ENCODE results near the gene GFRA4. TPM values are rescaled to one million over a fixed set of nuclear protein-coding genes. Genes with fewer than 3 reads are reported as not detected.

The GFRA4 gene
- total RNA-seq, 2 donors from 2014 or later = not detected

GRCh38 chr20:3646651-3647050 is 16.5 kb downstream of the GFRA4 start:
- H3K27me3 ChIP-seq = no peaks in the 10 kb centered on the region
- no peaks in the 10 kb centered on the region for H3K4me1 ChIP-seq
- H3K9me3 ChIP-seq = no peaks in the 10 kb centered on the region
- no peak overlapping the region for H3K4me3 ChIP-seq
- no peak for DNase-seq
- no peaks in the 10 kb centered on the region for H3K36me3 ChIP-seq
- no peak for TF ChIP-seq CTCF (IDR thresholded peaks at IDR 0.05)
- no peak overlapping the region for H3K27ac ChIP-seq
- intact Hi-C loops (cut with DNase I) = no loop called here
- no peak overlapping the region for H3K9ac ChIP-seq (ENCODE audit: low read depth in 2 of 2, low read length in 2 of 2)

DNA sequence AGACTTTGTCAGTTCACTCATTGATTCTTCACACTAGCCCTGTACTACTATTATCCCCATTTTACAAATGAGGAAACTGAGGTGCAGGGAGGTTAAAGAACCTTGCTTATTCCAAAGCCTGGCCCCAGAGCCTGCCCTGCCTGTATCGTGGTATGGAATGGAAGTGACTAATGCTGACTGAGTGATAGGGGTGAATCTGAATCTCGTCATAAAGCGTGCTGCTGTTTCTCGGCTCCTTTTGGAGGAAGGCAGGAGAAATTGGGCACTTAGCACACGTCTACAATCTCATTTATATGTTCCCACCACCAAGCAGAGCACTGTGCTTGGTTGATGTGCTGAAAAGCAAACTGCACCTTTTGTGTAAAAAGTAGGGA is 17.1 kb downstream of the GFRA4 start:
- Histone ChIP-seq H3K9ac (ENCODE audit: low read depth in 2 of 2, low read length in 2 of 2) (no peak overlapping the region), H3K27ac (no peak overlapping the region), H3K36me3 (no peaks in the 10 kb centered on the region), H3K4me1 (no peaks in the 10 kb centered on the region), H3K9me3 (no peaks in the 10 kb centered on the region), H3K4me3 (no peak overlapping the region), H3K27me3 (no peaks in the 10 kb centered on the region)
- no peak for DNase-seq
- TF ChIP-seq CTCF (IDR thresholded peaks at IDR 0.05) = no peak
- intact Hi-C loops (cut with DNase I) = no loop called here

DNA sequence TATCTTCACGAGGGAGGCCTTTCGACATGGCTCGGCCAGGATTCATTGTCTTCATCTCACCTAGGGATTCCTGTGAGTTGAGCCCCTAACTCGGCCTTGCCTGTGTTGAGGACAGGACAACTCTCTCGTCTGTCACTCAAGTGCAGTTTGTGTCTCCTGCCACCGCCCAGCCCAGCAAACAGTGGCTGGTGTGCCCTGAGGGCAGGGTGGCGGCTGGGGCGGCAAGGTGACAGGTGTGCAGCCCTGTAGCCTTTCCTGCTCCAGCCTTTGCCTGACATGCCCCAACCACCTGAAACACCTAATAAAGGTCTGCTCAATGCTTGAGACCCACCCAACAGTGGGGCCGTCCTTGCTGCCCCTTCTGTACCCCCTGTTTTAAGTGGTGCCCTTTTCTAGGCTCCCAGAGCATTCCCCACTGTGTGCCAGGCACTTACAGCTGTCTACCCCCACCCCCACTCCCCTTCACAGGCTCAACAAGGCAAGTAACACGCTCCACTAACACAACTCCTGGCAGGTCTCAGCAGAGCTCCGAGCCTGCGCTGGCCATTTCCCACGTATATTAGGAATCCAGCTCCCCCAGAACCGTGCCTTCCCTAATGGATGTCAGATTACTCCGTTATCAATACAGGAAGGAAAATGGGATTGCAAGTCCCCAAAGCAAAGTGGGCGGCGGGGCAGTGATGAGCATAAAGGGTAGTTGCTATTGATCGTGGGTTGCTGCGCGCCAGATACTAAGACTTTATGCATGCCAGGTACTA is 17.7 kb downstream of the GFRA4 start:
- no peak for TF ChIP-seq CTCF (IDR thresholded peaks at IDR 0.05)
- Histone ChIP-seq H3K9ac (ENCODE audit: low read depth in 2 of 2, low read length in 2 of 2) (no peak overlapping the region), H3K27me3 (no peaks in the 10 kb centered on the region), H3K9me3 (no peaks in the 10 kb centered on the region), H3K4me1 (no peaks in the 10 kb centered on the region), H3K4me3 (no peak overlapping the region), H3K27ac (no peak overlapping the region), H3K36me3 (no peaks in the 10 kb centered on the region)
- intact Hi-C loops (cut with DNase I) = no loop called here
- DNase-seq = no peak

GRCh38 chr20:3640259-3640658 is 22.9 kb downstream of the GFRA4 start:
- no peaks in the 10 kb centered on the region for H3K36me3 ChIP-seq

DNA sequence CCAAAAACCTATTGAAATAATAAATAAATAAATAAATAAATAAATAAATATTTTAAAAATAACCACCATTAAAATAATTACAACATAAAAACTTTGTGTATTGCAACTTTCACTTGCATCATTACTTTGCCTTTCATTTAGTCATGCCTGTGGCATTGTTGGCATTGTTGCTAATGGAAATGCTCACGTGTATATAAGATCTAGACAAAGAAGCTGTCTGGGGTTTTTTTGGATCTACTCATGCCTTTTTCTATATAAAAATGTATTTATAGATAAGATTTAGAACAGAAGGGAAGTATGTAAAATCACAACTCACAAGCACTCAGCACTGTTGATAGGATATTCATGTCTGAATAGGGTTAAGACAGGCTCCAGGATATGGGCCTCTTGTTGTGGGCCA is 27.9 kb downstream of the GFRA4 start:
- no peaks in the 10 kb centered on the region for H3K27me3 ChIP-seq
- no peak overlapping the region for H3K4me3 ChIP-seq
- no peak for TF ChIP-seq CTCF (IDR thresholded peaks at IDR 0.05)
- no peaks in the 10 kb centered on the region for H3K9me3 ChIP-seq
- DNase-seq = no peak
- no peak overlapping the region for H3K9ac ChIP-seq (ENCODE audit: low read depth in 2 of 2, low read length in 2 of 2)
- no peak overlapping the region for H3K27ac ChIP-seq
- H3K4me1 ChIP-seq = no peaks in the 10 kb centered on the region
- intact Hi-C loops (cut with DNase I) = no loop called here
- no peaks in the 10 kb centered on the region for H3K36me3 ChIP-seq

More at GRCh38 chr20:3640259-3640658, 22.9 kb downstream of the GFRA4 start:
- Histone ChIP-seq H3K9ac (ENCODE audit: low read depth in 2 of 2, low read length in 2 of 2) (no peak overlapping the region), H3K4me1 (no peaks in the 10 kb centered on the region), H3K27me3 (no peaks in the 10 kb centered on the region), H3K27ac (no peak overlapping the region), H3K4me3 (no peak overlapping the region), H3K9me3 (no peaks in the 10 kb centered on the region)
- no peak for DNase-seq
- intact Hi-C loops (cut with DNase I) = no loop called here
- no peak for TF ChIP-seq CTCF (IDR thresholded peaks at IDR 0.05)
